C4-2B (cell line): Measurements from ENCODE around the gene ITPRID2.

Experiments used
- ZFX ChIP-seq: fragments of 450-650 bp; IDR thresholded peaks from 2 replicates; pipeline ENCODE4 v1.6.1; 2017
- TF ChIP-seq, protein P1 (sequence below): fragments of 450-650 bp; conservative IDR thresholded peaks from 2 replicates; pipeline ENCODE4 v1.5.1; 2017; ENCODE audit warnings: mild to moderate bottlenecking

DNA sequence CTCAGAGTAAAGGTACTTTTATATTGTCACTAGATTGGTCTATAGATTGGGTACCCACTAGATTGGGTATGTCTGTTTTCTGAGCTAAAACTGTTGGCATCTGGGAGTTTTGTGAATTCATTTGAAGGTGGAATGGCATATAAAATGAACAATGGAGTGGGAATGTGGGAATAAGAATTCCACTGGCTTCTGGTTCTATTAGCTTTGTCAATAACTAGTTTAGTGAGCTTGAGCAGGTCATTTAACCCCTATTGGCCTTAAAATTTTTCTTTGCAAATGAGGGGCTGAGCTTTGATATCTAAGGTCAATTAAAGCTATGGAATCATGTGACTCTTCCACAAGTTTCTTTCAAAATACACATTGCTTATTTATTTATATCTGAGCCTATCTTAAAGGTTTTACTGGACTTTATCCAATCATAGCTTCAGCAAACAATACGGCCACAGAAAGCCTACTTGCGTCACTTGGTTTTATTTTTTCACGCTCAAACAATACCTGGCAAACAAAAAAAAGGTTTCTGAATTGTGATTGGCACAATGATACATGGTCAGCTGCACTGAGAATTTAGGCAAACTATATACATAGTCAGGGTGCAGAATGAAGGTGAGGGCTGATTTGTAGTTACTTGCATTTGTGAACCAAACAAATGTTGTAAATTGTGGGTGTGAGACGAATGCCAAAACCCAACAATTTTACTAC is 28.8 kb upstream of the ITPRID2 start:
- TF ChIP-seq, protein P1, sequence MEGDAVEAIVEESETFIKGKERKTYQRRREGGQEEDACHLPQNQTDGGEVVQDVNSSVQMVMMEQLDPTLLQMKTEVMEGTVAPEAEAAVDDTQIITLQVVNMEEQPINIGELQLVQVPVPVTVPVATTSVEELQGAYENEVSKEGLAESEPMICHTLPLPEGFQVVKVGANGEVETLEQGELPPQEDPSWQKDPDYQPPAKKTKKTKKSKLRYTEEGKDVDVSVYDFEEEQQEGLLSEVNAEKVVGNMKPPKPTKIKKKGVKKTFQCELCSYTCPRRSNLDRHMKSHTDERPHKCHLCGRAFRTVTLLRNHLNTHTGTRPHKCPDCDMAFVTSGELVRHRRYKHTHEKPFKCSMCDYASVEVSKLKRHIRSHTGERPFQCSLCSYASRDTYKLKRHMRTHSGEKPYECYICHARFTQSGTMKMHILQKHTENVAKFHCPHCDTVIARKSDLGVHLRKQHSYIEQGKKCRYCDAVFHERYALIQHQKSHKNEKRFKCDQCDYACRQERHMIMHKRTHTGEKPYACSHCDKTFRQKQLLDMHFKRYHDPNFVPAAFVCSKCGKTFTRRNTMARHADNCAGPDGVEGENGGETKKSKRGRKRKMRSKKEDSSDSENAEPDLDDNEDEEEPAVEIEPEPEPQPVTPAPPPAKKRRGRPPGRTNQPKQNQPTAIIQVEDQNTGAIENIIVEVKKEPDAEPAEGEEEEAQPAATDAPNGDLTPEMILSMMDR = no peak
- TF ChIP-seq ZFX = no peak
